ENCODE measurements around the gene DCP2. TPM values are rescaled to one million over a fixed set of nuclear protein-coding genes. Genes with fewer than 3 reads are reported as not detected.

The DCP2 gene
- 10 to 100 TPM; 20.7 to 27.3 (median 22.1) TPM for total RNA-seq

DNA sequence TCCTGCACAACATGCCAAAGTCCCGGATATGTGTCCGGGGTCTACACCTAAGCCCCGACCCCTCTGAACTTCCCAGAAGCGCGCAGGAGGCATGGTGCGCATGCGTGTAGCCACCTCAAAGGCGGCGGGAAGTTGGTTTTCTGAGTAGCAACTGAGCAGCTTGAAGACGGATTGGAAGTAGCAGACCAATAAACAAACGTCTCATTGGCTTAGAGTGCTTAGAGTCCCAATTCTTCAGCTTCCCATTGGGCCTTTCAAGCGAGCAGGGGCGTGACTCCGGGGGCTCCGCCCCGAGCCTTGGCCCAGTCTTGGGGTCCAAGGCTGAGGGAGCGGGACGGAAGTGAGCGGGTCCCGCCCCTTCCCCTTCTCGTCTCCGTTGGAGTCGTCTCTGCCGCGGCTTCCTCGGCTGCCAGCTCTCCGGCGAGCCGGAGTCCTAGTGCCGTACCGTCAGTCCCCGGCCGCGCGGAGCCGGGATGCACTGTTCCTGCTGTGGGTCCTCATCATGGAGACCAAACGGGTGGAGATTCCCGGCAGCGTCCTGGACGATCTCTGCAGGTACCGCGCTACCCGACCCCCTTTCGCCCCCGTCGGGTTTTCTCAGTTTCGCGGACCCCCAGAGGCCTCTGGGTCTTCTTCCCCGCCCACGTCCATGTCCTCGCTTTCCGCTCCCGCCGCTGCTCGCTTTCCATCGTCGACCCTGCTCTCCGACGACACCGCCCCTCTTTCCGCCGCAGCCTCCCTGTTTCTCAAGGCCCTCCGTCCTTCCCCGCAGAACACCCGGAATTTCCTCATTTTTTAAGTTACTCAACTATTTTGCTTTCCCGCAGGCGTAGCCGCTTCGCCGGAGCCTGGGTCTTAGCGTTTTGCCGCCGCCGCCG lies at the start of gene DCP2:
DCP2 (plus strand) TSS at position 367 of the 878 bp plus-strand sequence; CDS start at position 503, 136 bp downstream.
- peak in 1 of 2 donors; percentile 45 for TF ChIP-seq POLR2A (IDR thresholded peaks at IDR 0.05)
- TF ChIP-seq, protein P1, sequence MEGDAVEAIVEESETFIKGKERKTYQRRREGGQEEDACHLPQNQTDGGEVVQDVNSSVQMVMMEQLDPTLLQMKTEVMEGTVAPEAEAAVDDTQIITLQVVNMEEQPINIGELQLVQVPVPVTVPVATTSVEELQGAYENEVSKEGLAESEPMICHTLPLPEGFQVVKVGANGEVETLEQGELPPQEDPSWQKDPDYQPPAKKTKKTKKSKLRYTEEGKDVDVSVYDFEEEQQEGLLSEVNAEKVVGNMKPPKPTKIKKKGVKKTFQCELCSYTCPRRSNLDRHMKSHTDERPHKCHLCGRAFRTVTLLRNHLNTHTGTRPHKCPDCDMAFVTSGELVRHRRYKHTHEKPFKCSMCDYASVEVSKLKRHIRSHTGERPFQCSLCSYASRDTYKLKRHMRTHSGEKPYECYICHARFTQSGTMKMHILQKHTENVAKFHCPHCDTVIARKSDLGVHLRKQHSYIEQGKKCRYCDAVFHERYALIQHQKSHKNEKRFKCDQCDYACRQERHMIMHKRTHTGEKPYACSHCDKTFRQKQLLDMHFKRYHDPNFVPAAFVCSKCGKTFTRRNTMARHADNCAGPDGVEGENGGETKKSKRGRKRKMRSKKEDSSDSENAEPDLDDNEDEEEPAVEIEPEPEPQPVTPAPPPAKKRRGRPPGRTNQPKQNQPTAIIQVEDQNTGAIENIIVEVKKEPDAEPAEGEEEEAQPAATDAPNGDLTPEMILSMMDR (IDR thresholded peaks at IDR 0.05): no peak
- intact Hi-C loops (cut with DNase I; ENCODE audit: low total_unique reads): no loop called here
- DNase-seq (ENCODE audit: low spot score in 2 of 2): peak; percentile 96 to 99
- peak within 1 kb of the TSS; percentile 84 for H3K4me3 ChIP-seq (ENCODE audit: low read depth, poor library complexity, severe bottlenecking)
- WGBS, 2 donors: 0 to 1% methylated on average over 73 to 74 of the region's 75 CpGs

DNA sequence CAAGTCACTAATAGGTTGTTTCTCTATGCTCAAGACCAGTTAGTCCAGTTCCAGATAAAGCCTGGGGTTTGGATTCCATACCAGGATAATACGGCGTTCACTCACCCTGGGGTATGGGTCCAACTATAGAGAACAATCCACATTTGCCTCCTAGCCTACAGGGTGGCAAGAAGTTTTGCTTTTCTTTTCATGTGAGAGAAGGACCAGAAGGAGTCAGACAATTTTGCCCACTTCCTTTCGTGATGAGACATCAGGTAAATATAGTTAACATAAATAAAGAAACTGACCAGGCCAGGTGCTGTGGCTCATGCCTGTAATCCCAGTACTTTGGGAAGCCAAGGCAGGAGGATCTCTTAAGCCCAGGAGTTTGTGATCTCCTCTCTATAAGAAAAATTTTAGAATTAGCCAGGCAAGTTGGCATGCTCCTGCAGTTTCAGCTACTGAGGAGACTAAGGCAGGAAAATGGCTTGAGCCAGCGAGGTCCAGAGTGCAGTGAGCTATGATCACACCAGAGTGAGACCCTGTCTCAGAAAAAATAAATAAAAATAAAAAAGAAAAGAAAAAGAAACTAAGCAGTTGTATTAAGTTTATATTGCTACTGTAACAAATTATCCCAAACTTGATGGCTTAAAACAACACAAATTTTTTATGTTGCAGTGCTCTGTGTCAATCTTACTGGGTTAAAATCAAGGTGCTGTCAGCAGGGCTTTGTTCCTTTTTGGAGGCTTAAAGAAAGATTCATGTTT lies 47.1 kb upstream of the DCP2 start:
- 73 to 77% methylated on average over 4 of the region's 4 CpGs for WGBS, 2 donors
- no peak for DNase-seq (ENCODE audit: low spot score in 2 of 2)
- no peak for TF ChIP-seq POLR2A (IDR thresholded peaks at IDR 0.05)
- TF ChIP-seq, protein P1 (IDR thresholded peaks at IDR 0.05): no peak
- intact Hi-C loops (cut with DNase I; ENCODE audit: low total_unique reads): no loop called here
- H3K4me3 ChIP-seq (ENCODE audit: low read depth, poor library complexity, severe bottlenecking): no peak overlapping the region

DNA sequence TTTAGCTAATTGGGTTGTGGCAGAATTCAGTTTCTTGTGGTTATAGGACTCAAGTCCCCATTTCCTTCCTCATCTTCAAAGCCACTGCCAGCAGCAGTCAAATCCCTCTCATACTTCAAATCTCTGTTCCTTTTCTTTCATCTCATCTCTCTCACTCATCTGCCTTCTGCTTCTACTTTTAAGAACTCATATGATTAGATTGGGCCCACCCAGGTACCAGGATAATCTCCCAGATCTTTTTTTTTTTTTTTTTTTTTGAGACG lies 46.6 kb upstream of the DCP2 start:
- 89 to 94% methylated on average over 1 of the region's 1 CpG for WGBS, 2 donors

DNA sequence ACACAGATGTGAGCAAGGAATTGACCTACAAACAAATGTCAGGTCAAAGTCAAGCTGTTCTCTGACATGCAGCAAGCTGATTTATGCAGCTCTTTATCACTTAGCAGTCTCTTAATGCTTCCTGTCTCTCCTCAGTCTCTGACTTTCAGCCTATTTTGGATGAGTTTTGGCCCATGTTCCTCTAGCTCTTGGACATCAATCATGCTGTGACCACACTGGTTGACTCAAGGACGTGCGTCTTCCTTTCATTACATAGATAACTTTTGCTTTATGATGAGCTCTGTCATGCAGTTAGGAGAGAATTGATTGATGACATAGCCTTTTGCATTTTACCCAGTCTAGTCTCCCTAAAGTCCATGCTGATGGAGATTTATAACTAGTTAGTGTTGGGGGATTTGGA lies 45.1 kb upstream of the DCP2 start:
- intact Hi-C loops (cut with DNase I; ENCODE audit: low total_unique reads): no loop called here
- DNase-seq (ENCODE audit: low spot score in 2 of 2): no peak
- TF ChIP-seq, protein P1 (IDR thresholded peaks at IDR 0.05): no peak
- TF ChIP-seq POLR2A (IDR thresholded peaks at IDR 0.05): no peak
- no peak overlapping the region for H3K4me3 ChIP-seq (ENCODE audit: low read depth, poor library complexity, severe bottlenecking)
- WGBS, 2 donors: 54 to 68% methylated on average over 2 of the region's 2 CpGs

More for the DNA sequence above, 46.6 kb upstream of the DCP2 start:
- TF ChIP-seq, protein P1 (IDR thresholded peaks at IDR 0.05): no peak
- no peak for TF ChIP-seq POLR2A (IDR thresholded peaks at IDR 0.05)
- intact Hi-C loops (cut with DNase I; ENCODE audit: low total_unique reads): no loop called here
- no peak for DNase-seq (ENCODE audit: low spot score in 2 of 2)
- H3K4me3 ChIP-seq (ENCODE audit: low read depth, poor library complexity, severe bottlenecking): no peak overlapping the region

DNA sequence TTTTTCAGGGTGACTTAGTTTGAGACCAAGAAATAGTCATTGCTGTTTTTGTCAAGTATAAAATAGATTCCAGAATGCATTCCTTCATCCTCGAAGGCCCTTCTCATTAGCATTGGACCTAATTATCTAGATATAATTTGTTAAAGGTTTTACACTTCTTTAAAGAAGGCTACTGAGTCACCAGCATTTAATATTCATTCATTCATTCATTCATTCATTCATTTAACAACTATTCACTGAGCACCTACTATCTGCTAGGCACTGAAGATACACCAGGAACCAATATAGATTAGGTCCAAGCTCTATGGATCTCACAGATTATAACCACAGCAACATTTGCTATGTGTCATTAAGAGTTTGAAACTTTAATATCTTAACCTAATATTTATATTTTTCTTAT lies 43.5 kb upstream of the DCP2 start:
- TF ChIP-seq, protein P1 (IDR thresholded peaks at IDR 0.05): no peak
- no peak for TF ChIP-seq POLR2A (IDR thresholded peaks at IDR 0.05)
- H3K4me3 ChIP-seq (ENCODE audit: low read depth, poor library complexity, severe bottlenecking): no peak overlapping the region
- no peak for DNase-seq (ENCODE audit: low spot score in 2 of 2)
- WGBS, 2 donors: 56 to 72% methylated on average over 1 of the region's 1 CpG
- intact Hi-C loops (cut with DNase I; ENCODE audit: low total_unique reads): no loop called here

Measured in lower leg skin (tissue), 4 donors.